NCI-H1092 treated with DMSO at 0.1 percent for 48 hours (cell line): ENCODE data around the gene KRT27.
A peak's percentile ranks its signal among the peaks of the same experiment; 100 is the strongest.

Source experiments
- DNase-seq: peaks from one replicate; lab custom pipeline; 2025; lab: John Stamatoyannopoulos, UW

Gene KRT27

GRCh38 chr17:40809721-40810421 lies 27.5 kb upstream of the KRT27 start:
- no peak for DNase-seq

- DNase-seq = no peak
Measured at GRCh38 chr17:40806131-40806530, 23.8 kb upstream of the KRT27 start.

GRCh38 chr17:40803617-40804082 lies 21.3 kb upstream of the KRT27 start:
- peak; percentile 73 for DNase-seq

- DNase-seq = no peak
Measured at GRCh38 chr17:40801157-40801556, 18.8 kb upstream of the KRT27 start.

GRCh38 chr17:40800381-40800780 lies 18.0 kb upstream of the KRT27 start:
- no peak for DNase-seq

GRCh38 chr17:40799859-40800258 lies 17.5 kb upstream of the KRT27 start, which contains the start of gene KRT28:
TSS of gene KRT28 (minus strand) at chr17:40799959. CDS start at chr17:40799893, 66 bp downstream.
- DNase-seq = no peak

- DNase-seq = no peak
Measured at GRCh38 chr17:40796846-40797245, 14.5 kb upstream of the KRT27 start.

- no peak for DNase-seq
Measured at GRCh38 chr17:40795019-40795667, 12.8 kb upstream of the KRT27 start.

- no peak for DNase-seq
Measured at GRCh38 chr17:40794466-40794865, 12.1 kb upstream of the KRT27 start.

GRCh38 chr17:40793832-40794231 lies 11.5 kb upstream of the KRT27 start:
- no peak for DNase-seq

- peak; percentile 4 for DNase-seq
Measured at GRCh38 chr17:40791787-40792436, 9.6 kb upstream of the KRT27 start.

- DNase-seq = no peak
Measured at GRCh38 chr17:40791111-40791510, 8.8 kb upstream of the KRT27 start.

GRCh38 chr17:40779181-40779909 lies 3.0 kb downstream of the KRT27 start:
- peak; percentile 8 for DNase-seq

GRCh38 chr17:40778461-40778860 lies 3.9 kb downstream of the KRT27 start:
- DNase-seq = no peak

GRCh38 chr17:40777971-40778370 lies 4.4 kb downstream of the KRT27 start:
- no peak for DNase-seq

- no peak for DNase-seq
Measured at GRCh38 chr17:40777459-40777858, 4.9 kb downstream of the KRT27 start.

- DNase-seq = no peak
Measured at GRCh38 chr17:40775945-40776344, 6.4 kb downstream of the KRT27 start.

GRCh38 chr17:40772101-40772500 lies 10.2 kb downstream of the KRT27 start, which contains the start of gene KRT26:
TSS of gene KRT26 (minus strand) at chr17:40772201. CDS start at chr17:40772113, 88 bp downstream.
- no peak for DNase-seq

- DNase-seq = no peak
Measured at GRCh38 chr17:40765657-40766056, 16.7 kb downstream of the KRT27 start.

- DNase-seq = no peak
Measured at GRCh38 chr17:40763752-40764151, 18.6 kb downstream of the KRT27 start.

GRCh38 chr17:40760105-40761016 lies 22.0 kb downstream of the KRT27 start:
- no peak for DNase-seq
